Non-pigmented ciliary epithelial cell (primary cell): ENCODE results near the gene CDH7.

Experiments used
- DNase-seq: peaks from one replicate; pipeline ENCODE4 v3.0.0-alpha.2; 2010; ENCODE audit warnings: low read depth

Gene CDH7

DNA sequence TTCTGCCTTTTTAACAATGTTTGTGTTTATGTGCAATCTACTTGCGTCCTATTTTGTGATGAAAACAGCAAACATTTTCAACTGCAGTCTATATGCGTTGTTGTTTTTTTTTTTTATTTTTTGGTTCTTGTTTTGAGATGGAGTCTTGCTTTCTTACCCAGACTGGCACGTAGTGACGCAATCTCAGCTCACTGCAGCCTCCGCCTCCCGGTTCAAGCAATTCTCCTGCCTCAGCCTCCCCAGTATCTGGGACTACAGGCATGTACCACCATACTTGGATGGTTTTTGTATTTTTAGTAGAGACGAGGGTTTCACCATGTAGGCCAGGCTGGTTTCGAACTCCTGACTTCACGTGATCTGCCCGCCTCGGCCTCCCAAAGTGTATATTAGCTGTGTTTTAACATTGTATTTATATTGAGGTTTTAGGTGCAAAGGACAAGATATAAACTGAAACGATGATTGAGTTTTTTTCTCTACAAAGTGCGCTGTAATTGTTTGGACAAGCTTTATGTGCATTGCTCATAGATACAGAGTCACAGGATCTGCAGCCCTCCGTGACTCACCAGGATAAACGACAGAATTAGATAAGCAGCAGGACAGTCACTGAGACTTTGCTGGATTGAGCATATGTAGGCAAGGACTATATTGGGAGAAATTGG is 17.4 kb downstream of the CDH7 start:
- DNase-seq = no peak

DNA sequence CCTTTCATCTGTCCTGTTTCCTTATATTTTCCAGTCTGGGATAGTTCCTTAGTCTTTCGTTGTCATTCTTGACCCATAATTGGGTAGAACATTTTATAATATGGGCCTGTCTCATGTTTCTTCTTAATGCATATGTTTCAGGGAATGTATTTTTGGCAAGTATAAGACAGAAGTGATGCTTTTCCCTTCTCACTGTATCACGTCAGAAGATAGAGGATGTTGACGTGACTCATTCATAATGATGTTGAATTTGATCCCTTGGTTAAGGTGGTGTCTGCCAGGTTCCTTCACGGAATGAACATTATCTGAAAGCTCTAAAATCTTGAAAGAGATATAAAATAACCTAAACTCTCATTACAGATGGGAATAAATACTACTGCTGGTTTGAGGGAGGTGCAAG is 18.8 kb downstream of the CDH7 start:
- DNase-seq = no peak

DNA sequence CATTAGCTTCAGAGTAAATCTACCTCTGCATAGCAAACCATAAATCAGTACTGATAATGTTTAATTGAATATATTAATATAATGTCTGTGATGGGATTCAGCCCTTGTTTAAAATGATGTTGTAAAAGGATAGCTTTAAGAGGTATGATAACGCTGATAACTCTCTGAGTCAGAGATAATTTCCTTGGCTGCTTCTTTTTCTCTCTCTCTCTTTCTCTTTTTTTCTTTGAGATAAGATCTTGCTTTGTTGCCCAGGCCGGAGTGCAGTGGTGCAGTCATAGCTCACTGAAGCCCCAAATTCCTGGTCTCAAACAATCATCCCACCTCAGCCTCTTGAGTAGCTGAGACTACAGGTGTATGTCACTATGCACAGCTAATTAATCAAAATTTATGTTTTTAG is 35.7 kb downstream of the CDH7 start:
- DNase-seq = no peak

DNA sequence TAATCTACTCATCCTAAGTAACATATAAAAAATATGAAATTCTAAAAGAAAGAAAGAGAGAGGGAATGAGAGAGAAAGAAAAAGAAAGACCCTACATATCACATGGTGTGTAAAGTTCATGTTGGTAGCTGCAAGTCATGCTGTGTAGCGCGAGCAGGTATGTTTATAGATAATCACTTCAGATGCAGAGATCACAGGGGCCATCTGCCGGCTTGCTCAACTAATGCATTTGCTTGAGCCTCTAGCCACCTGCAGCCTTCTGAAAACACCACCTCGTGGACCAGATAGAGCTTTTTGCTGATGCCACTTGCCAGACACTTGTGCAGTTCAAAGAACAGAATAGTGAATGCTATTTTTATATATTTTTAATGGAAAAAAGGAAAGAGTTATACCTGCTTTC is 37.6 kb downstream of the CDH7 start:
- DNase-seq = no peak

DNA sequence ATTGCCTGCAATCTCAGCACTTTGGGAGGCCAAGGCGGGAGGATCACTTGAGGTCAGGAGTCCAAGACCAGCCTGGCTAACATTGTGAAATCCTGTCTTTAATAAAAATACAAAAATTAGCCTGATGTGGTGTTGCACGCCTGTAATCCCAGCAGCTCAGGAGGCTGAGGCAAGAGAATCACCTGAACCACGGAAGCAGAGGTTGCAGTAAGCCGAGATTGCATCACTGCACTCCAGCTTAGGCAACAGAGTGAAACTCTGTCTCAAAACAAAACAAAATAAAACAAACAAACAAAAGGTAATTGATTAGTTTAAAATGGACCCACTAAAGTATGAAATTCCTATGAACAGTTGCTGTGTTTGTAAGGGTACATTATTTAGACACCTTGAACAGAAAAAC is 39.8 kb downstream of the CDH7 start:
- DNase-seq = no peak

DNA sequence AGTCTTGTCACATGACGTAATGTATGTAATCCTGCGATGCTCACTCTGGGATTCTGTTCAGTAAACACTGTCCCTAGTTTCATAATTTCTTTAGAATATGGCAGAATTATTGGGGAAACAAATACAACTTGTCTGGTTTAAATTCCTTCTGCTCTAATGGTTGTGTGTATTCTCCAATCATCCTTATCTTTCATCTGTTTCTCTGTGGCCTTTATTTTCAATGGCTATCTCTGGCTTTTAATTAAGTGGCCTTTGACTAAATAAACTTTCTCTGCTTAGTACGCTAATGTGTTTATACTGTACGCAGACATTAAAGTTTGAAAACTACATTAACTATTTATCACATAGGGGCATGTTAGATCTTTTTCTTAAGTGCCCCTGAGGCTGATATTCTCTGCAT is 40.9 kb downstream of the CDH7 start:
- DNase-seq = no peak

DNA sequence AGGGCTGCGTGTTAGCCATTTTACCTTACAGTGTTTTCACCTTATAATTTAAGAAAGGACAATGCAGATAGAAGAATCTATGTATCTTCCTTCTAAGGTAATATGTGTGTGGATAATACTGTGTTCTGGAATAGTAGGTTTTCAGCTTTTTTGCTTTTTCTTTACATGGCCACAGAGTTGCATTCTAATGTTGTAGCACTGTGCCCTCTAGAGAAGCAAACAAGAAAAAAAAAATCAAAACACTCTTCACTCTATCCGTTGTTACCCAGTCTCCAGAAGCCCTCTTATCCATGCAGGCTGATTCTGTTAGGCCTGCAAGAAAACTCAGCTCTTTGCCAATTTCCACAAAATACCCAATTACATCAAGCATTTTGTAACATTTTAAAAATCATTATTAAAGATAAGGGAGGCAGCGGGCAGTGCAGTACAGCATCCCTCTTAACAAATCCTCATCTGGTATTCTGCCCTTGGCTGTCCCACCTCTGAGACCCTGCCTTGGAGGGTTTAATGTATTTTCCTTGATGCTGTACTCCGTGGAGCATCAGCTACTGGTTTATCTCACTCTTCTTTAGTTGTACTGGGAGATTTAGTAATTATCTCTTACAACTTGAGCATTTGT is 41.8 kb downstream of the CDH7 start:
- no peak for DNase-seq

DNA sequence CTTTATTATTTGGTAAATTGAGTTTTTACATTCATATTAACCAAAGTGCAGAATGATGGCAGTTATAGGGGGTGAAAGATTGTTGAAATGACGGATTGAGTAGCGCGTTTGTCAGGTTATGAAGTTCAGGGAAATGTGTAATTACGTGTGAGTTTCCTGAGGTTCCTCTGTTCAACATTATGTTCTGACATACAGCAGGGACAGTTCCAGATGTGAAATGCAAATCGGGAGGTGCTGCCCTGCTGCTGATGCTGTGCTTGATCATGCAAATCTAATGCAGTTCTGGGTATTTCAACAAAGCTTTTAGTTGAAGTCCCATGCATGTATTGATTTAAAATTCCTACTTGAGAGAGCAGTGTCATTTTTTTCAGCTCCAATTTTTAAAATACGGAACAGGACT is 57.9 kb downstream of the CDH7 start:
- no peak for DNase-seq

DNA sequence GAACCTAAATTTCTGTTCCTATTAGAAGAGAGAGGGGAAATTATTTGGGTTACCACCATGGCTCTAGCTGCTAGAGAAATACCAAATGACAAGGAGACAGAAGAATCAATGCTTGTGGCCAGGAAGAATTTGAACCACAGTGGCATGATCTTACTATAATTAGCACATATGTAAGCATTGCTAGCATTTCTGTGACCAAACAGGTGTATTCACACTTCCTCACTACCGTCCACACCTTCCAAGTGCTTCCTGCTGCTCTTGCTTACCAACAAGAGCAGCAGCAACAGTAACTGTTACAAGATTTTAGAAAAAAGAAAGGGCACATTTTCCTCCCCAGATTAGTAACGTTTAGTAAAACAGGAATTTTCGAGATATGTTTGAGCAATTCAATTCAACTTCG is 60.5 kb downstream of the CDH7 start:
- no peak for DNase-seq

DNA sequence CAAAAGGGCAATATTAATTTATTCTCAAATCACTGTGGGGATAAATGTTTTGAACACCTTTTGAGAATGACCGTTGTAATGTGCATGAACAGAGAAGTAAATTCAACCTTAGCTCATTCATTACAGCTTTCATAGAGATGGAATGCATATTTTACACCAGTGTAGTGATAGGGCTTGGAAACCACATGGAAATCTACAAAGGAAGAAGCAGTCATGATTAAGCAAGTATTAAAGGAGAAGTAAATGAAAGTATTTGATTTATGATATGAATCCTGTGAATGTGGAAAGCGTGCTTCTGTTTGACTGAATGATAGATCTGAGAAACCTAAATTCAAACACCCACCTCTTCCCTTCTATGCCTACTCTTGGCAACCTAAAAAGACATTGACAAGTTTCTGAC is 64.7 kb downstream of the CDH7 start:
- no peak for DNase-seq

DNA sequence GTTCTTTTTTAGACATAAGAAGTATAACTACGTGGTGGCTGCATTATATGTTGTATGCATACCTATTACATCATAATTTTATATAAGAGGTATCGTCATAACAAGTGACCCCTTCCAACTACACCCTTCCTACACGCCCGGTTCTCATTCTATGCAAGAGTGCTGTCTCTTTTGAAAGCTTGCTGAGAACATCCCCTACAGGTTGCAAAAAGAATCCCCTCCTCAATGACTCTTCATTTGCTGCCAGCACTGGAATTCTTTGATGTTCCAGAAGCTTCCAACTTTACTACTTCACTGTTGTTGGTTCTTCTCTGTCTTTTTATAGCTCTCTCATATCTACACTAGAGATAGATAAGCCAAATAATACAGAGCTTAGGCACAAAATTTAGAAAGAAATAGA is 66.4 kb downstream of the CDH7 start:
- no peak for DNase-seq

DNA sequence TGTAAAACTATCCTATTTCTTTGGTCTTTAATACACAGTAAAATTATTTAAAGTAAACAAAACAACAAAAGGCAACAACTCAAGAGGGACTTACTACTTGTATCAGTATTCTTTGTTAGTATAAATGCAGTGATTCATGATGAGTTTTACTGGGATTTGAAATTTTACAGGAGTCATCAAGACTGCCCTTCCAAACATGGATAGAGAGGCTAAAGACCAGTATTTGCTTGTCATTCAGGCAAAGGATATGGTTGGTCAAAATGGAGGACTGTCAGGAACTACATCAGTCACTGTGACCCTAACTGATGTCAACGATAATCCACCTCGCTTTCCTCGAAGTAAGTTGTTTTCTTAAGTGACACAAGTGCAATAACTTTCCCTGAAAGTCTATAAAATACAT is 71.1 kb downstream of the CDH7 start:
- no peak for DNase-seq

DNA sequence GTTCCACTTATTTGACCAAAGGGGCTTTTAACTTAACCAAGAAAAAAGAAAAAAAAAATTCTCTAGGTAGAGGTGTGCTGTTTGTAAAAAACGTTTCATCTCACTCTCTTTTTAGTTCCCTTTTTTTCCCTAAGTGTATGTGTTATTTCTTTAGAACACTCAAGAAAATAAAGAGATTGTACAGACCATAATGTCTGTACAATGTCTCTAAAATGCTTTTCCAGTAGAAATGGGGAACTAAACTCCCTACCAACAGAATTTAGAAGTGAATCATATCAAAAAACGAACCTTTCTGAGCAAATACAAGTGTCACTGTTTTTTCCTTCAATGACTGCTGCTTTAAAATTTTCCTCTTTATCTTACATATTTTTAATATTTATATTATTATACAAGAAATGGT is 72.0 kb downstream of the CDH7 start:
- no peak for DNase-seq

DNA sequence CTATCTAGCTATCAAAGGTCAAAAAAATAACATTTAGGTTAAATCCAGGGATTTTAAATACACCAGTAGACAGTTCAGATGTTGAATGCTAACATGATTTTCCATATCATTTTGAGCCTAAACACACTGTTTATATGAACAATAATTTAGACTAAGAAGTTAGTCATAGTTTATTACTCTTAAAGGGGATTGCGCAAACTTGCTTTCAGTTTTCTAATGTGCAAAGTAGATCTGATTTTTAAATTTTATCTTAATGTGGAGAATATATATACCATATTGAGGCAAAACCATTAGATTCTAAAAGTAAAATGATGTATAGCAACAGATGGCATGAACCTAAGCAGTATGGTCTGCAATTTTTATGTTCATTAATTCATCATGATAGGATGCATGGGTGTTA is 76.6 kb downstream of the CDH7 start:
- DNase-seq = no peak

DNA sequence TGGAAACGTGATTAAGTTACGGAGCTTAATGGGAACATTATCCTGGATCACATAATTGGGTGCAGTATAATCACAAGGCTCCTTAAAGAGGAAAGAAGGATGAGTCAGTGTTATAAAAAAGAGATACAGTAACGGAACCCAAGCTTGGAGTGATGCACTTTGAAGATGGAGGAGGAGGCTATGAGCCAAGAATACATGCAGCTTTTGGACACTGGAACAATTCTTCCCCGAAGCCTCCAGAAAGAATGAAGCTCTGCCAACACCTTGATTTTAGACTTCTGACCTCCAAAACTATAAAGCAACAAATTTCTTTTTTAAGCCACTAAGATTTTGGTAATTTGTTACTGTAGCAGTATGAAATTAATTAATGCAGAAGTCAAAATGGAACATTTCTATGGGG is 85.1 kb downstream of the CDH7 start:
- DNase-seq = no peak

DNA sequence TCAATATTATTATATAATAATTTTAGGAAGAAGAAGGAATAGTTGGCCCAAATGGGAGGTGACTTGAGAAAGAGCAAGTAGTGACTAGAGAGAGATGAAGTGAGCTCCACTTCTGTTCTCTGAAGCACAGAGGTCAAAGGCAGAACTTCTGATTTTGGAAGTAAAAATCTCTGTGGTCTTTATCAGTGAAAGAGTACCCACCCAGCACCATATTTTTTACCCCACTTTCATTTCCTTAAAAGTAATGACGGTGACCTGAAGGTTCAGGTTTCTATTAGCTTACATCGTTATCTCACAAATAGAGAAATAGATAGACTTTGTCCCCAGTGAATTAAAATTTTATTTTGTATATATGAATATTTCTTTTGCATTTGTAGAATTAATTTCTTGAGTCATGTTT is 95.3 kb downstream of the CDH7 start:
- no peak for DNase-seq

DNA sequence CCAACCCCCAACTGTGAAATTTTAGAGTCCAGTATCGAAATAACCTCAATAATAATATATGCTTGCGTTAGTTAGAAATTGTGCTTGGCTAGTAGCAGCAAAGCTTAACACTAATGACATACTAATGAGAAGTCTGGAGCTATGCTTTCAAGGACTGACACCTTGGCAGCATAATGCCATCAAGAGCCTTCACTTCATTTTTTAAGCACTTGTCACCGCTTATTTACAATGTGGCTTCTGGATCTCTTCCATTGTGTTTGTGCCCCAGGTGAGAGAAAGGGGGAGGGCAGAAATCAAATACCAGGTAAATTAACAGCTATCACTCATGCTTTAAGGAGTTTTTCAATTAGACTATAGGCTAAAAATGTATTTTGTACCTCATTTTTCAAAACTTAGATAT is 101.5 kb downstream of the CDH7 start:
- DNase-seq = no peak

DNA sequence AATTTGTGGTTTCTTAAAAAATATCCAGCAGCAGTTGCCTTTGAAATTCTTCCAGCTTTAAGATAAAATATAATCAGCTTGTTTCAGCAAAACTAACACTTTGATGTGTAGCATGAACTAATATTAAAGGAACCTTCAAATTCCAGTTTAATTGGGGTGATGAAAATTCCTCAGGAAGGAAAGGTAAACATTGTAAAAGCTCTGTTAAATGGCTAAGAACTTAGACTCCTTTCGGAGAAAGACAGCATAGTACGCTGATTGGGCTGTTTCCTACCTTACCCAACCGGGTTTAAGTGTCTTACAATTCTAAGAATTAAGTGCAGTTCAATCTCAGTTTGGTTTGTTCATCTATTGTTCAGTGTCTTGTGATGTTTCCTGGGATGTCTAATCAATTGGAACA is 108.3 kb downstream of the CDH7 start:
- no peak for DNase-seq

DNA sequence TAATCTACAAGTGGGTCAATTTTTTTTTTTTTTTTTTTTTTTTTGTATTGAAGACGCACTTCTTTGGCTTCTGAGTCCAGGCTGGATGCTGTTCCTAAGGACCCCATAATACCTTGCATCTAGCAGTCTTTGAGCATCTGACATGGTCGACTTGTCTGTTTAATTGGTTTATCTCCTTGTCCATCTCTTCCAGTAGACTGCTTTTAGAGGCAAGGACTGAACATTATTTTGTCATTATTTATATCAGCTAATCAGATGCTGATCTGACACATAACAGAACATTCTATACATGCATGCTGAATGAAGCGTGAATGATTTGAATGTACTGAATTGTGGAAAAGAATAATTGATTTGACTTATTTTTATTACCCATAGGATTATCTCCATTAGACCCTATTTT is 118.7 kb downstream of the CDH7 start:
- no peak for DNase-seq

DNA sequence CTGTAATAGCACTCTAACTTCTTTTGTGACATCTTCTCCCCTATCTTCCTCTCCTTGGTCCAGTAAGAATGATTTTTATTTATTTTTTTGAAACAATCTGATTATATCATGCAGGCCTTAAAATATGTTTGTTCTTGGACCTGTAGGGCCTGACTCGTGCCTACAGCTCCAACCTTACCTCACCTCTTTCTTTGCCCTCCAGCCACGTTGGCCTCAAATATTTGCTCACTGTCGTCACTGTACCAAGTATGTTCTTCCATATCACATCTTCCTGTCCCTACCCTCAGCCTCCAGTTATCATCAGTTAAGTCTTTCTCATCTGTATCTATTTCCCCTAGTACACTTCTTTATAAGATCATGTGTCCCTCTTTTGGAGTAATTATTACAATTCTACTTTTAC is 125.5 kb downstream of the CDH7 start:
- no peak for DNase-seq

DNA sequence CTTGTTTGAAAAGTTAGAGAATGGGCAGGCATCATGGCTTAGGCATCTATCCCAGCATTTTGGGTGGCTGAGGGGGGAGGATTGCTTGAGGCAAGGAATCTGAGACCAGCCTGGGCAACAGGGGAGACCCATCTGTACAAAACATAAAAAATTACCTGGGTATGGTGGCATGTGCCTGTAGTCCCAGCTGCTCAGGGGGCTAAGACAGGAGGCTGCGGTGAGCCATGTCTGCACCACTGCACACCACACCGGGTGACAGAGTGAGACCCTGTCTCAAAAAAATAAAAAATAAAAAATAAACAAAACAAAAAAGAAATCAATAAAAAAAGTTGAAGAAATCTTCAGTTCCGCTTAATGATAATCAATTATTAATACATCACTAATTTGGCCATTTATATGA is 146.5 kb downstream of the CDH7 start:
- no peak for DNase-seq

DNA sequence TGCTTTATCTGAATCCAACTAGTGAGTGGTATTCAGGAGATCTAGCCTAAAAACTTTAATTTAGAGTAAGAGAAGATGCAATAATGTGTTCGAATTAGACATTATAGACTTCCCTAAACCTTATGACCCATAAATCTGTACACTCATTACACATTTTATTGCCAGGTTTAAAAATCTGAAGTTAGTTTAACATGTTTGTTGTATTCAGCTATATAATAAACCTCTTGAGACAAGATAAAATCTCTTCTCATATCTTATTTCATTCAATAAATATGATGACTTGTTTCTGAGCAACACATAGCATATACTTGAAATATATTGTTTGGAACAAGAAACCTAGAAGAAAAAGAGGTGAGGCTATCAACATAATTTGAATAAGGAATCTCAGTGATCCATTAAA is 150.7 kb downstream of the CDH7 start:
- DNase-seq = no peak

DNA sequence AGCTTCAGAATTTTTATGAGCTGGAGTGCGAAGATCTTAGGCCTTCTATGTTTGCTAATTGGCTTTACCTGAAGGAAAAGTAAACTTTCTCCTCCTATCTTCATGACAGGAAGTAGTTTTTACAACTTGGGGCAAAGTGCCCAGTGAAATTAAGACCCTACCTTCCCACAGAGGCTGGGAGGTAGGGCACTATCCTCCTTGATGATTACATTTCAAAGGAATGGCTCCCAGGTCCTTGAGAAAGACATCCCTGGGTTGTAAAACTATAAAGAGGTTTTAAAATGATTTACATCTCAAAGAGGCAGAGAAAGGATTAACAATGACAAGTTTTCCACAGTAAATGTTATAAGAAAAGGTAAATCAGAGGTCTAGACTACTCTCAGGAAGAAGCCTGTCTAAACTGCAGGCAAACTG is 155.8 kb downstream of the CDH7 start:
- DNase-seq = no peak

DNA sequence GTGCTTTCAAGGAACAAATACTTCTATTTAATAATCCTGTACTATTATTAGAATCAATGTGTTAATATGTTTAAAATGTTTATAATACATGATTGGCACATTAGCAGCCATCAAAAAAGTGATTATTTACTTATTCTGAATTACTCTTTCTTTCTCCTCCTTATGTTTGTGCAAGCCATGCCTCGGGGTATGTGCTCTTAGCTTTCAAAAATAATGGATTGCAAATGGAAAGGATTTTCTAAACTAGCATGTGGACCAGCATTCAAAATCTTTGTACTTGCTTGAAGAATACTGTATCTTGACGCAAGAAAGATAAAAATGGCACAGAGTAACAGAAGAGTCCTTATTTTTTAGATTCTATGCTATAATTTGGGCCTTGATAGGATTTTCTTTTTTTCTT is 156.5 kb downstream of the CDH7 start:
- DNase-seq = no peak

DNA sequence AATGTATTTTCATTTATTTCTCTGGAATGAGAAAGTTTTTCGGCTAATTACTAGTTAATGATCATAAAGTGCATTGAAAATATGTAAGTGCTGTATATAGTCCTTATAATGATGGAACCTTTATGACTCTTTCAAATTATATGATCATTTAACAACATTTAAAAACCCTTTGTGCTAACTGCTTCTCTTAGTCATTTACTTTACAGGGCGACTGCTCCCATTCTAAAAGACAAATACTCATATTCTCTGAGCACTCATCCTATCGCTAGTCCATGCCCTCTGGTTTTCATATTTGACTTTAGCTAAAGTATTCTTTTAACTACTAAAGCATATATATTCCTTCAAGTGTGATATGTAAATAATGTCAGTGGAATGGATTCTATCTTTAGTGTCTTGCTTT is 168.2 kb downstream of the CDH7 start:
- no peak for DNase-seq
